GM12878 (cell line): ENCODE measurements around the gene TMEM63C. TPM values are rescaled to one million over a fixed set of nuclear protein-coding genes. Genes with fewer than 3 reads are reported as not detected.

ENCODE experiments used
- ATAC-seq: fragments of 200-7000 bp; cut with Tn5 transposase; 3 replicates; pipeline ENCODE4 v1.9.1; 2020; ENCODE audit warnings: mild to moderate bottlenecking, moderate library complexity
- BruUV-seq: library from RNA; stranded (reverse); fragments of 400-500 nt; replicated peaks from 2 replicates; lab custom pipeline; 2021; lab: Mats Ljungman, UMichigan
- CTCF ChIA-PET: fragments of 300-600 bp; sonication (Branson Sonifier 250); formaldehyde crosslinking; extraction: SDS; loops from one replicate; lab custom pipeline; 2021; ENCODE audit warnings: inconsistent platforms; lab: Yijun Ruan, JAX
- POLR2A ChIA-PET: fragments of 350-600 bp; formaldehyde crosslinking; extraction: SDS; loops from one replicate; lab custom pipeline; 2021; ENCODE audit warnings: inconsistent platforms; lab: Charles Lee
- RAD21 ChIA-PET: fragments of 300-600 bp; sonication (Branson Sonifier 250); formaldehyde crosslinking; loops from one replicate; lab custom pipeline; 2023; ENCODE audit warnings: antibody characterized with exemption; ENCODE audit not compliant: unreplicated experiment; lab: Charles Lee
- SMC1A ChIA-PET: fragments of 300-600 bp; sonication (Branson Sonifier 250); formaldehyde crosslinking; loops from one replicate; lab custom pipeline; 2023; ENCODE audit not compliant: unreplicated experiment, uncharacterized antibody; lab: Charles Lee
- DNase-seq: peaks from one replicate; pipeline ENCODE4 v3.0.0-alpha.2; 2011; ENCODE audit warnings: low read depth, low spot score
- FAIRE-seq: peaks from 3 replicates; lab custom pipeline; 2011; peaks lifted over from hg19 to GRCh38; lab: Jason Lieb, UNC
- H2AFZ ChIP-seq: 2 replicates; pipeline ENCODE4 v1.6.0; 2011; ENCODE audit warnings: low read depth, low read length, control low read depth; ENCODE audit not compliant: control insufficient read depth
- H3K27ac ChIP-seq: 2 replicates; pipeline ENCODE4 v1.5.1; 2011; ENCODE audit warnings: control low read depth; ENCODE audit not compliant: control insufficient read depth, insufficient read depth
- H3K27me3 ChIP-seq, 2 experiments: replicated peaks in 1 of 2; 2 replicates each; pipeline versions ENCODE4 v1.6.0 to v1.6.1; 2011; ENCODE audit warnings: low read length in 1 of 2; ENCODE audit not compliant: control insufficient read depth in 2 of 2, insufficient read depth in 2 of 2
- H3K36me3 ChIP-seq, 2 experiments: 2 replicates each; pipeline ENCODE4 v1.5.1; 2011; ENCODE audit warnings: low read length in 1 of 2; ENCODE audit not compliant: control insufficient read depth in 2 of 2, insufficient read depth in 2 of 2
- H3K4me1 ChIP-seq: 2 replicates; pipeline ENCODE4 v1.6.1; 2011; ENCODE audit warnings: mild to moderate bottlenecking, low read length, moderate library complexity, mixed read lengths; ENCODE audit not compliant: control insufficient read depth, insufficient read depth
- H3K4me2 ChIP-seq: 2 replicates; pipeline ENCODE4 v1.6.0; 2011; ENCODE audit warnings: control low read depth; ENCODE audit not compliant: control insufficient read depth, insufficient read depth
- H3K4me3 ChIP-seq: fragments of 200-600 bp; sonication (generic); 2 replicates; pipeline ENCODE4 v1.5.1; 2016
- H3K79me2 ChIP-seq: 2 replicates; pipeline ENCODE4 v1.6.0; 2011; ENCODE audit warnings: low read length; ENCODE audit not compliant: control insufficient read depth, insufficient read depth
- H3K9ac ChIP-seq: 2 replicates; pipeline ENCODE4 v1.8.0; 2011; ENCODE audit warnings: low read length, control low read depth, mixed read lengths; ENCODE audit not compliant: control insufficient read depth, insufficient read depth
- H3K9me3 ChIP-seq: replicated peaks from 3 replicates; pipeline ENCODE4 v1.5.1; 2011; ENCODE audit warnings: mild to moderate bottlenecking, low read length; ENCODE audit not compliant: control insufficient read depth, insufficient read depth
- H4K20me1 ChIP-seq: 2 replicates; pipeline ENCODE4 v1.6.0; 2011; ENCODE audit not compliant: control insufficient read depth, insufficient read depth
- ATF7 ChIP-seq: fragments of 450-650 bp; IDR thresholded peaks from 2 replicates; pipeline ENCODE4 v1.6.1; 2016; ENCODE audit warnings: low read depth, mild to moderate bottlenecking
- EGR1 ChIP-seq, 2 experiments: IDR thresholded peaks; 1 replicate in 1 of 2; 2 replicates in 1 of 2; pipeline ENCODE4 v1.6.1; 2011 to 2012; ENCODE audit warnings: low read depth in 2 of 2, low read length in 2 of 2, borderline replicate concordance in 1 of 2, mild to moderate bottlenecking in 1 of 2, moderate library complexity in 1 of 2
- HDAC2 ChIP-seq: fragments of 200-600 bp; sonication (generic); IDR thresholded peaks from 2 replicates; pipeline ENCODE4 v1.6.1; 2017
- NFIC ChIP-seq: IDR thresholded peaks from 2 replicates; pipeline ENCODE4 v1.6.1; 2012; ENCODE audit warnings: low read depth, mild to moderate bottlenecking, inconsistent platforms, low read length, moderate library complexity
- NKRF ChIP-seq: fragments of 450-650 bp; conservative IDR thresholded peaks from 2 replicates; pipeline ENCODE4 v1.6.1; 2017; ENCODE audit warnings: mild to moderate bottlenecking, moderate library complexity
- NRF1 ChIP-seq: conservative IDR thresholded peaks from 2 replicates; pipeline ENCODE4 v1.6.1; 2011; ENCODE audit warnings: mild to moderate bottlenecking, low read depth, low read length, improper control_type of control experiment
- PAX8 ChIP-seq: fragments of 450-650 bp; IDR thresholded peaks from 2 replicates; pipeline ENCODE4 v1.6.1; 2017; ENCODE audit warnings: mild to moderate bottlenecking, moderate library complexity
- RAD21 ChIP-seq: IDR thresholded peaks from 2 replicates; pipeline ENCODE4 v1.6.1; 2011; ENCODE audit warnings: mild to moderate bottlenecking, low read depth, low read length, moderate library complexity; ENCODE audit not compliant: insufficient read depth
- RAD51 ChIP-seq: fragments of 450-650 bp; IDR thresholded peaks from 2 replicates; pipeline ENCODE4 v1.6.1; 2016; ENCODE audit warnings: moderate library complexity, mild to moderate bottlenecking, inconsistent platforms
- ZNF24 ChIP-seq: fragments of 450-650 bp; IDR thresholded peaks from 2 replicates; pipeline ENCODE4 v1.6.1; 2017; ENCODE audit warnings: antibody characterized with exemption, mild to moderate bottlenecking
- ZZZ3 ChIP-seq: IDR thresholded peaks from 2 replicates; pipeline ENCODE4 v1.6.1; 2011; ENCODE audit warnings: low read depth; ENCODE audit not compliant: control insufficient read depth, insufficient read length
- WGBS: methylation state at CpG from one replicate; pipeline ENCODE4 v1.1.6; 2016; ENCODE audit warnings: low lambda C conversion rate; ENCODE audit not compliant: insufficient replicate concordance, insufficient coverage; ENCODE audit errors: missing lambda C conversion rate; 5-methylcytosine and 5-hydroxymethylcytosine counted together
- in situ Hi-C: fragments of 300-500 bp; cut with MboI; formaldehyde crosslinking; loops from 9 replicates; pipeline ENCODE4 v1.14.3; 2018; ENCODE audit warnings: mixed read lengths
- intact Hi-C: fragments of 100-400 bp; cut with micrococcal nuclease; formaldehyde crosslinking; loops from one replicate; pipeline ENCODE4 v1.14.2; 2022; ENCODE audit not compliant: unreplicated experiment
- polyA plus RNA-seq, 11 experiments: library from polyadenylated mRNA; depleted of rRNA in 4 of 11; unstranded in 6 of 11; stranded (reverse) in 5 of 11; fragments of >200 nt; fragmentation: Nextera tagmentation in 4 of 11; fragmentation: Illumina TruSeq in 1 of 11; extraction: Ambion mirVana in 4 of 11; extraction: Trizol in 1 of 11; gene quantifications; 1 replicate in 1 of 11; 2 replicates in 10 of 11; pipeline versions ENCODE4 v1.2.1 to v1.2.3, GENCODE V29; 2011 to 2016; ENCODE audit warnings: inconsistent platforms in 2 of 11, missing spikeins in 2 of 11, low read depth in 1 of 11
- total RNA-seq, 4 experiments: library from RNA; depleted of rRNA in 3 of 4; stranded (reverse); fragments of >200 nt in 3 of 4; fragmentation: Illumina TruSeq in 1 of 4; extraction: Trizol in 1 of 4; gene quantifications; 2 replicates each; pipeline versions ENCODE4 v1.2.1 to v1.2.3, GENCODE V29; 2013 to 2021
- TF ChIP-seq, protein P1 (sequence below): IDR thresholded peaks from 2 replicates; pipeline ENCODE4 v1.6.1; 2012; ENCODE audit warnings: low read depth, low read length, improper control_type of control experiment
- TF ChIP-seq, protein P2 (sequence below): IDR thresholded peaks from 2 replicates; pipeline ENCODE4 v1.6.1; 2012; ENCODE audit warnings: low read depth, low read length, improper control_type of control experiment
- TF ChIP-seq, protein P3 (sequence below): IDR thresholded peaks from 2 replicates; pipeline ENCODE4 v1.6.1; 2011; ENCODE audit warnings: low read depth, low read length, improper control_type of control experiment, borderline replicate concordance
- TF ChIP-seq, protein P4 (sequence below): fragments of 450-650 bp; IDR thresholded peaks from 2 replicates; pipeline ENCODE4 v1.6.1; 2016; ENCODE audit warnings: mild to moderate bottlenecking

The TMEM63C gene
- total and polyA plus RNA-seq, 10 of the 15 experiments (the other 5 are each of a cell fraction or from before 2014, with no cell fraction given), result 0.06 to 1.3 (median 0.39) TPM; not detected in 4

DNA sequence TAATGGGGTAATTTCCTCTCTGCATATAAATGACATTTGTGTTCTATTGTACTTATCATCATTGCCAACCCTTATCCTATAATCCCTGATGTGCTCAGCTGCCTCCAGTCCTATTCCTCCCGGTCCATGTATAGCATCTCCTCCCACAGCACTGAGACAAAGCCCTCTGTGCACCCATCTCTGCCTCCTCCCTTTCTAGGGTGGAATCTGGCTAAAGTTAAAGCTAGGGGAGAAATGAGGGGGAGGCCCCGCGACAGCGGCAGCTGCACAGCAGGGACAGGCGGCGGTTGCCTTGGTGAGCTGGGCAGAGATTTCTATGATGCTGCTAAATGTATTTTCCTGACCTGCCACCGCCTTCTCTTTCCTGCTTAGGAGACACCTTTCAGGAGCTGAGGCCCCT is 27.2 kb upstream of the TMEM63C start:
- SMC1A ChIA-PET, result interaction anchor here (1.1 to 4.5 kb wide), 2 partner anchors 59 to 161 kb away, joined by 5 to 45 read pairs; no protein-coding TSS in a partner anchor
- Histone ChIP-seq H3K4me1 (no peaks in the 10 kb centered on the region), H2AFZ (no peak overlapping the region), H3K9me3 (no peaks in the 10 kb centered on the region), H3K4me2 (no peak overlapping the region), H3K4me3 (no peak overlapping the region), H3K79me2 (no peaks in the 10 kb centered on the region), H3K36me3 (no peaks in the 10 kb centered on the region), H4K20me1 (no peaks in the 10 kb centered on the region), H3K9ac (no peak overlapping the region), H3K27ac (no peak overlapping the region), H3K27me3 (no peaks in the 10 kb centered on the region; a peak in 1 of 4 replicates)
- BruUV-seq, result no TSS peak
- ATAC-seq (no peak), DNase-seq (no peak), FAIRE-seq (no peak)
- CTCF ChIA-PET, result interaction anchor here (0.6 to 7.7 kb wide), 8 partner anchors 12 to 279 kb away, joined by 3 to 159 read pairs (median 4); partner anchors contain the start of gene ZDHHC22
- TF ChIP-seq, protein P1, sequence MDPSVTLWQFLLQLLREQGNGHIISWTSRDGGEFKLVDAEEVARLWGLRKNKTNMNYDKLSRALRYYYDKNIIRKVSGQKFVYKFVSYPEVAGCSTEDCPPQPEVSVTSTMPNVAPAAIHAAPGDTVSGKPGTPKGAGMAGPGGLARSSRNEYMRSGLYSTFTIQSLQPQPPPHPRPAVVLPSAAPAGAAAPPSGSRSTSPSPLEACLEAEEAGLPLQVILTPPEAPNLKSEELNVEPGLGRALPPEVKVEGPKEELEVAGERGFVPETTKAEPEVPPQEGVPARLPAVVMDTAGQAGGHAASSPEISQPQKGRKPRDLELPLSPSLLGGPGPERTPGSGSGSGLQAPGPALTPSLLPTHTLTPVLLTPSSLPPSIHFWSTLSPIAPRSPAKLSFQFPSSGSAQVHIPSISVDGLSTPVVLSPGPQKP, result no peak
- TF ChIP-seq NKRF, result no peak
- no peak for TF ChIP-seq ZNF24
- TF ChIP-seq, protein P2, sequence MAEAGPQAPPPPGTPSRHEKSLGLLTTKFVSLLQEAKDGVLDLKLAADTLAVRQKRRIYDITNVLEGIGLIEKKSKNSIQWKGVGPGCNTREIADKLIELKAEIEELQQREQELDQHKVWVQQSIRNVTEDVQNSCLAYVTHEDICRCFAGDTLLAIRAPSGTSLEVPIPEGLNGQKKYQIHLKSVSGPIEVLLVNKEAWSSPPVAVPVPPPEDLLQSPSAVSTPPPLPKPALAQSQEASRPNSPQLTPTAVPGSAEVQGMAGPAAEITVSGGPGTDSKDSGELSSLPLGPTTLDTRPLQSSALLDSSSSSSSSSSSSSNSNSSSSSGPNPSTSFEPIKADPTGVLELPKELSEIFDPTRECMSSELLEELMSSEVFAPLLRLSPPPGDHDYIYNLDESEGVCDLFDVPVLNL, result no peak
- TF ChIP-seq ZZZ3, result no peak
- no peak for TF ChIP-seq RAD21
- TF ChIP-seq PAX8, result no peak
- no peak for TF ChIP-seq EGR1 (IDR thresholded peaks at IDR 0.05; ENCODE audit: borderline replicate concordance in 1 of 2, low read depth in 2 of 2, low read length in 2 of 2)
- TF ChIP-seq, protein P3, sequence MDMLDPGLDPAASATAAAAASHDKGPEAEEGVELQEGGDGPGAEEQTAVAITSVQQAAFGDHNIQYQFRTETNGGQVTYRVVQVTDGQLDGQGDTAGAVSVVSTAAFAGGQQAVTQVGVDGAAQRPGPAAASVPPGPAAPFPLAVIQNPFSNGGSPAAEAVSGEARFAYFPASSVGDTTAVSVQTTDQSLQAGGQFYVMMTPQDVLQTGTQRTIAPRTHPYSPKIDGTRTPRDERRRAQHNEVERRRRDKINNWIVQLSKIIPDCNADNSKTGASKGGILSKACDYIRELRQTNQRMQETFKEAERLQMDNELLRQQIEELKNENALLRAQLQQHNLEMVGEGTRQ, result no peak
- no peak for TF ChIP-seq RAD51
- no peak for TF ChIP-seq ATF7
- TF ChIP-seq HDAC2, result no peak
- no peak for TF ChIP-seq NFIC
- TF ChIP-seq, protein P4, sequence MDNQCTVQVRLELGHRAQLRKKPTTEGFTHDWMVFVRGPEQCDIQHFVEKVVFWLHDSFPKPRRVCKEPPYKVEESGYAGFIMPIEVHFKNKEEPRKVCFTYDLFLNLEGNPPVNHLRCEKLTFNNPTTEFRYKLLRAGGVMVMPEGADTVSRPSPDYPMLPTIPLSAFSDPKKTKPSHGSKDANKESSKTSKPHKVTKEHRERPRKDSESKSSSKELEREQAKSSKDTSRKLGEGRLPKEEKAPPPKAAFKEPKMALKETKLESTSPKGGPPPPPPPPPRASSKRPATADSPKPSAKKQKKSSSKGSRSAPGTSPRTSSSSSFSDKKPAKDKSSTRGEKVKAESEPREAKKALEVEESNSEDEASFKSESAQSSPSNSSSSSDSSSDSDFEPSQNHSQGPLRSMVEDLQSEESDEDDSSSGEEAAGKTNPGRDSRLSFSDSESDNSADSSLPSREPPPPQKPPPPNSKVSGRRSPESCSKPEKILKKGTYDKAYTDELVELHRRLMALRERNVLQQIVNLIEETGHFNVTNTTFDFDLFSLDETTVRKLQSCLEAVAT, result no peak
- TF ChIP-seq NRF1, result no peak
- WGBS, result 58% methylated on average over 7 of the region's 7 CpGs
- POLR2A ChIA-PET, result no interaction called here
- in situ Hi-C loops, result loop anchor here (5.0 kb wide), 1 partner anchor 163 kb away; no protein-coding TSS in a partner anchor
- RAD21 ChIA-PET, result no interaction called here
- intact Hi-C loops, result loop anchor here (5.0 to 10.0 kb wide), 3 partner anchors 58 to 390 kb away; partner anchors contain the start of genes AHSA1 and VIPAS39
